GM06990 (cell line): ENCODE measurements around the gene GPR61.

Experiments
- DNase-seq: peaks from one replicate; pipeline ENCODE4 v3.0.0-alpha.2; 2011; ENCODE audit not compliant: insufficient read length; ENCODE audit errors: extremely low read depth
- H3K27me3 ChIP-seq: replicated peaks from 2 replicates; pipeline ENCODE4 v1.6.0; 2011; ENCODE audit warnings: low read length; ENCODE audit not compliant: control insufficient read depth, insufficient read depth
- H3K36me3 ChIP-seq: 2 replicates; pipeline ENCODE4 v1.5.1; 2011; ENCODE audit warnings: low read length; ENCODE audit not compliant: control insufficient read depth, insufficient read depth
- H3K4me3 ChIP-seq: replicated peaks from 2 replicates; pipeline ENCODE4 v1.5.1; 2011; ENCODE audit warnings: low read depth, mild to moderate bottlenecking, control low read depth, low read length
- TF ChIP-seq, protein P1 (sequence below): IDR thresholded peaks from 2 replicates; pipeline ENCODE4 v1.5.1; 2011; ENCODE audit warnings: low read length, control low read depth, mild to moderate bottlenecking, inconsistent platforms; ENCODE audit not compliant: insufficient read depth, poor library complexity, severe bottlenecking

Gene GPR61

GRCh38 chr1:109570414-109570813, 30.7 kb downstream of the GPR61 start:
- no peak overlapping the region for H3K4me3 ChIP-seq
- DNase-seq: no peak

DNA sequence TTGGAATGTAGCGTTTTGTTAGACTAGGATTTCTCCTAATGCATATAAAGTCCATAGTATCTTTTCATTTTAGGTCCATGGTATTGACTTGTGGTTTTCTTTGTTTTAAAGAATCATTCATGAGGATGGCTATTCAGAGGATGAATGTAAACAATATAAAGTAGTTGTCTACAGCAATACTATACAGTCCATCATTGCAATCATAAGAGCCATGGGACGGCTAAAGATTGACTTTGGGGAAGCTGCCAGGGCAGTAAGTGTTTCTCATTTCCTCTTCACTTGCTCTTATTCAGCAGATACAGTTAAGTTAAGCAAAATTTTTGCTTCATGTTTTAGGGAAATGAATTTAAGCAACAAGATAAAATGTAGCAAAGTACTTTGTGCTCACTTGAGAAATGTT, 34.1 kb downstream of the GPR61 start:
- DNase-seq: no peak
- TF ChIP-seq, protein P1, sequence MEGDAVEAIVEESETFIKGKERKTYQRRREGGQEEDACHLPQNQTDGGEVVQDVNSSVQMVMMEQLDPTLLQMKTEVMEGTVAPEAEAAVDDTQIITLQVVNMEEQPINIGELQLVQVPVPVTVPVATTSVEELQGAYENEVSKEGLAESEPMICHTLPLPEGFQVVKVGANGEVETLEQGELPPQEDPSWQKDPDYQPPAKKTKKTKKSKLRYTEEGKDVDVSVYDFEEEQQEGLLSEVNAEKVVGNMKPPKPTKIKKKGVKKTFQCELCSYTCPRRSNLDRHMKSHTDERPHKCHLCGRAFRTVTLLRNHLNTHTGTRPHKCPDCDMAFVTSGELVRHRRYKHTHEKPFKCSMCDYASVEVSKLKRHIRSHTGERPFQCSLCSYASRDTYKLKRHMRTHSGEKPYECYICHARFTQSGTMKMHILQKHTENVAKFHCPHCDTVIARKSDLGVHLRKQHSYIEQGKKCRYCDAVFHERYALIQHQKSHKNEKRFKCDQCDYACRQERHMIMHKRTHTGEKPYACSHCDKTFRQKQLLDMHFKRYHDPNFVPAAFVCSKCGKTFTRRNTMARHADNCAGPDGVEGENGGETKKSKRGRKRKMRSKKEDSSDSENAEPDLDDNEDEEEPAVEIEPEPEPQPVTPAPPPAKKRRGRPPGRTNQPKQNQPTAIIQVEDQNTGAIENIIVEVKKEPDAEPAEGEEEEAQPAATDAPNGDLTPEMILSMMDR: no peak
- no peaks in the 10 kb centered on the region for H3K36me3 ChIP-seq
- no peak overlapping the region for H3K4me3 ChIP-seq
- no peaks in the 10 kb centered on the region for H3K27me3 ChIP-seq

More at GRCh38 chr1:109570414-109570813, 30.7 kb downstream of the GPR61 start:
- no peaks in the 10 kb centered on the region for H3K36me3 ChIP-seq
- TF ChIP-seq, protein P1: no peak
- no peaks in the 10 kb centered on the region for H3K27me3 ChIP-seq

DNA sequence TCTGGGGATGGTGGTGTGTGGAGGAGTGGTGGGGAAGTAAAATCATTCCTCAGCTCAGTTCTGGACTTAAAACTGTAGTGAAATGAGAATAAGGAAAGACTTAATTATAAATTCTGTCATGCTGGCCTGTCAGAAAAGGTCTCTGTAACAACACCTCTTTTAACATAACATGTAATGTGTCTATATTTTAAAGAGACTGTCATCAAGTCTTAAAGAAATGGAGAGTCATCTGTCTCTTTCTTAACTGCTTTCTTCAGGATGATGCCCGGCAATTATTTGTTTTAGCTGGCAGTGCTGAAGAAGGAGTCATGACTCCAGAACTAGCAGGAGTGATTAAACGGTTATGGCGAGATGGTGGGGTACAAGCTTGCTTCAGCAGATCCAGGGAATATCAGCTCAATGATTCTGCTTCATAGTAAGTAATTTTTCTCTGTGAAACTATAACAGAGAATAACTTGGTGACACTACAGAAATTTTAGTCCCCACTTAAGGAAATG, 39.3 kb downstream of the GPR61 start:
- Histone ChIP-seq H3K4me3 (no peak overlapping the region), H3K27me3 (no peaks in the 10 kb centered on the region), H3K36me3 (peaks cover 1% of the 10 kb centered on the region; the same call in 1 of the 2 replicates)
- TF ChIP-seq, protein P1: no peak
- no peak for DNase-seq

DNA sequence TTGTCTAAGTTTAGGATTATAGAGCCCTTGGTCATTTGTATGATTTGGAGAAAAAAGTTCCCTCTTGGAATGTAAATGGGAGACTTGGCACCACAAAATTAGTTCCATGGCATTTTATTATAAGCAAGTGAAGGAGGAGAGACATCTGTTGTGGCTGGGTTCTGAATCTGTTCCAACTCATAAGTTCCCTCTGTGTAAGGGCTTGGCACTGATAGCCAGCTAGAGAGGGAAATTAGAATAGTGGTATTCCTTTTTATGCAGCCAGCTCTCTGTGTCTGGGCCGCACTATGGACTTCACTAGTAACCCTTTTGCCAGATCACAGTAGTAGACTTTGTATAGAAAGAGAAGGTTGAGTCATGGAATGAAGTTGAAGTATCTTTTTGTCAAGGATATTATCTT, 39.8 kb downstream of the GPR61 start:
- TF ChIP-seq, protein P1: no peak
- Histone ChIP-seq H3K27me3 (no peaks in the 10 kb centered on the region), H3K36me3 (peaks cover 1% of the 10 kb centered on the region; the same call in 1 of the 2 replicates), H3K4me3 (no peak overlapping the region)
- DNase-seq: no peak

GRCh38 chr1:109582021-109582420, 42.3 kb downstream of the GPR61 start:
- DNase-seq: no peak
- H3K27me3 ChIP-seq: no peaks in the 10 kb centered on the region
- no peak overlapping the region for H3K4me3 ChIP-seq
- H3K36me3 ChIP-seq: peaks cover 4% of the 10 kb centered on the region
- TF ChIP-seq, protein P1: no peak

DNA sequence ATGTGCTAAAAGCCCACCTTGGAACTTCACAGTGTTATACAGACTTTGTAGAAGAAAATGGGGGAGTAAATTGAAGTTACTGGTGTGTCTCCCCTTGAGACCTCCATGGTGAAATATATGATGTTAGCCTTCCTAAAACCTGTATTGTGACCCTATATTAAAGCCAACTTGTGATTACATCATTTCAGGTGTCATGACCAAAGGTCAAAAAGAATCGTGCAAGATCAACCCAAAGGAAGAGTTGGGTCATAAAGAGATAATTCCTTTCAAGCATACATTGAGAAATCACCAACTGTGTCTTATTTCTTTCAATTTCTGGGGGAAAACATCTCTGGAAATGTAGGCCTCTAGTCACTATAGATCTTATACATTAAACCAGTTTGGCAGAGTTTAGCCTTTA, 45.1 kb downstream of the GPR61 start:
- Histone ChIP-seq H3K36me3 (peaks cover 4% of the 10 kb centered on the region), H3K27me3 (no peaks in the 10 kb centered on the region), H3K4me3 (no peak overlapping the region)
- TF ChIP-seq, protein P1: no peak
- no peak for DNase-seq
